Measurements from ENCODE around the gene KCNIP4.

Gene KCNIP4

GRCh38 chr4:21915761-21916160, 32.8 kb downstream of the KCNIP4 start:
- no peak for DNase-seq (ENCODE audit: low read depth, low spot score)
- no peak overlapping the region for H3K4me3 ChIP-seq (ENCODE audit: low read length)
- H3K36me3 ChIP-seq (ENCODE audit: control insufficient read depth, insufficient read depth, low read length) = no peaks in the 10 kb centered on the region
- H3K4me1 ChIP-seq (ENCODE audit: control insufficient read depth, insufficient read depth, low read length) = no peaks in the 10 kb centered on the region
- WGBS (ENCODE audit: insufficient coverage, insufficient read length) = no CpG with 5 or more reads among the region's 3 CpGs
- no peak overlapping the region for H3K27ac ChIP-seq (ENCODE audit: low read length)
- no peaks in the 10 kb centered on the region for H3K9me3 ChIP-seq (ENCODE audit: control insufficient read depth, insufficient read depth, low read length)
- H3K27me3 ChIP-seq (ENCODE audit: control insufficient read depth, insufficient read depth, low read length) = no peaks in the 10 kb centered on the region

- no peak for DNase-seq (ENCODE audit: low read depth, low spot score)
Observed at GRCh38 chr4:21901831-21902230, 46.7 kb downstream of the KCNIP4 start.

DNA sequence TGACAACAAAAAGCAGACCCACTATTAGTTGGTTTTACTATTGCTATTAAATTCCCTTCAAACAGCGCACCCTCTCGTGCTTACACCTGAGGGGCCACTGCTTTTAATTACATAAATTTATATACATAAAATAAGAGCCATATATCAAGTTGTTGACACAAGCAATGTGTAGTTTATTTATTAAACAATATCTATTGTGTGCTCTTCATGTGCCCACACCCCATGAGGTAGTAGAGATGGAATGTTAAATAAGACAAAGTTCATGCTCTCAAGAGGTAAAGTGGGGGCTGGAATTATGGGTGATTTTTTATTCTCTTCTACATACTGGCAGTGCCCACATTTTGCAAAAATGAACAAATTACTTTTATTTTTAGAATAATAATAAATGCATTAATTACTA, 47.3 kb downstream of the KCNIP4 start:
- Histone ChIP-seq H3K9me3 (ENCODE audit: control insufficient read depth, insufficient read depth, low read length) (no peaks in the 10 kb centered on the region), H3K36me3 (ENCODE audit: control insufficient read depth, insufficient read depth, low read length) (no peaks in the 10 kb centered on the region), H3K27me3 (ENCODE audit: control insufficient read depth, insufficient read depth, low read length) (no peaks in the 10 kb centered on the region), H3K27ac (ENCODE audit: low read length) (no peak overlapping the region), H3K4me1 (ENCODE audit: control insufficient read depth, insufficient read depth, low read length) (no peaks in the 10 kb centered on the region), H3K4me3 (ENCODE audit: low read length) (no peak overlapping the region)
- no CpG with 5 or more reads among the region's 2 CpGs for WGBS (ENCODE audit: insufficient coverage, insufficient read length)
- DNase-seq (ENCODE audit: low read depth, low spot score) = no peak

More at GRCh38 chr4:21901831-21902230, 46.7 kb downstream of the KCNIP4 start:
- WGBS (ENCODE audit: insufficient coverage, insufficient read length) = no CpG with 5 or more reads among the region's 1 CpG
- Histone ChIP-seq H3K4me3 (ENCODE audit: low read length) (no peak overlapping the region), H3K27ac (ENCODE audit: low read length) (no peak overlapping the region), H3K36me3 (ENCODE audit: control insufficient read depth, insufficient read depth, low read length) (no peaks in the 10 kb centered on the region), H3K27me3 (ENCODE audit: control insufficient read depth, insufficient read depth, low read length) (no peaks in the 10 kb centered on the region), H3K9me3 (ENCODE audit: control insufficient read depth, insufficient read depth, low read length) (no peaks in the 10 kb centered on the region), H3K4me1 (ENCODE audit: control insufficient read depth, insufficient read depth, low read length) (no peaks in the 10 kb centered on the region)

- no peak overlapping the region for H3K27ac ChIP-seq (ENCODE audit: low read length)
Observed at GRCh38 chr4:21900211-21900610, 48.4 kb downstream of the KCNIP4 start.

GRCh38 chr4:21898101-21898500, 50.5 kb downstream of the KCNIP4 start:
- no peaks in the 10 kb centered on the region for H3K9me3 ChIP-seq (ENCODE audit: control insufficient read depth, insufficient read depth, low read length)
- no peak overlapping the region for H3K27ac ChIP-seq (ENCODE audit: low read length)
- WGBS (ENCODE audit: insufficient coverage, insufficient read length) = no CpG with 5 or more reads among the region's 2 CpGs
- no peak for DNase-seq (ENCODE audit: low read depth, low spot score)
- H3K4me3 ChIP-seq (ENCODE audit: low read length) = no peak overlapping the region
- no peaks in the 10 kb centered on the region for H3K27me3 ChIP-seq (ENCODE audit: control insufficient read depth, insufficient read depth, low read length)
- H3K36me3 ChIP-seq (ENCODE audit: control insufficient read depth, insufficient read depth, low read length) = no peaks in the 10 kb centered on the region
- no peaks in the 10 kb centered on the region for H3K4me1 ChIP-seq (ENCODE audit: control insufficient read depth, insufficient read depth, low read length)

More at GRCh38 chr4:21900211-21900610, 48.4 kb downstream of the KCNIP4 start:
- no CpG with 5 or more reads among the region's 2 CpGs for WGBS (ENCODE audit: insufficient coverage, insufficient read length)
- Histone ChIP-seq H3K4me1 (ENCODE audit: control insufficient read depth, insufficient read depth, low read length) (no peaks in the 10 kb centered on the region), H3K4me3 (ENCODE audit: low read length) (no peak overlapping the region), H3K36me3 (ENCODE audit: control insufficient read depth, insufficient read depth, low read length) (no peaks in the 10 kb centered on the region), H3K9me3 (ENCODE audit: control insufficient read depth, insufficient read depth, low read length) (no peaks in the 10 kb centered on the region), H3K27me3 (ENCODE audit: control insufficient read depth, insufficient read depth, low read length) (no peaks in the 10 kb centered on the region)
- DNase-seq (ENCODE audit: low read depth, low spot score) = no peak

GRCh38 chr4:21896767-21897166, 51.8 kb downstream of the KCNIP4 start:
- H3K9me3 ChIP-seq (ENCODE audit: control insufficient read depth, insufficient read depth, low read length) = no peaks in the 10 kb centered on the region
- no peaks in the 10 kb centered on the region for H3K27me3 ChIP-seq (ENCODE audit: control insufficient read depth, insufficient read depth, low read length)
- H3K27ac ChIP-seq (ENCODE audit: low read length) = no peak overlapping the region
- no CpG with 5 or more reads among the region's 2 CpGs for WGBS (ENCODE audit: insufficient coverage, insufficient read length)
- DNase-seq (ENCODE audit: low read depth, low spot score) = no peak
- no peak overlapping the region for H3K4me3 ChIP-seq (ENCODE audit: low read length)
- no peaks in the 10 kb centered on the region for H3K4me1 ChIP-seq (ENCODE audit: control insufficient read depth, insufficient read depth, low read length)
- no peaks in the 10 kb centered on the region for H3K36me3 ChIP-seq (ENCODE audit: control insufficient read depth, insufficient read depth, low read length)

GRCh38 chr4:21893136-21893535, 55.4 kb downstream of the KCNIP4 start:
- Histone ChIP-seq H3K9me3 (ENCODE audit: control insufficient read depth, insufficient read depth, low read length) (no peaks in the 10 kb centered on the region), H3K27ac (ENCODE audit: low read length) (no peak overlapping the region), H3K4me1 (ENCODE audit: control insufficient read depth, insufficient read depth, low read length) (no peaks in the 10 kb centered on the region), H3K36me3 (ENCODE audit: control insufficient read depth, insufficient read depth, low read length) (no peaks in the 10 kb centered on the region), H3K4me3 (ENCODE audit: low read length) (no peak overlapping the region), H3K27me3 (ENCODE audit: control insufficient read depth, insufficient read depth, low read length) (no peaks in the 10 kb centered on the region)
- no CpG with 5 or more reads among the region's 5 CpGs for WGBS (ENCODE audit: insufficient coverage, insufficient read length)
- no peak for DNase-seq (ENCODE audit: low read depth, low spot score)

GRCh38 chr4:21890231-21890630, 58.3 kb downstream of the KCNIP4 start:
- H3K27ac ChIP-seq (ENCODE audit: low read length) = no peak overlapping the region
- no peak overlapping the region for H3K4me3 ChIP-seq (ENCODE audit: low read length)
- no peak for DNase-seq (ENCODE audit: low read depth, low spot score)

DNA sequence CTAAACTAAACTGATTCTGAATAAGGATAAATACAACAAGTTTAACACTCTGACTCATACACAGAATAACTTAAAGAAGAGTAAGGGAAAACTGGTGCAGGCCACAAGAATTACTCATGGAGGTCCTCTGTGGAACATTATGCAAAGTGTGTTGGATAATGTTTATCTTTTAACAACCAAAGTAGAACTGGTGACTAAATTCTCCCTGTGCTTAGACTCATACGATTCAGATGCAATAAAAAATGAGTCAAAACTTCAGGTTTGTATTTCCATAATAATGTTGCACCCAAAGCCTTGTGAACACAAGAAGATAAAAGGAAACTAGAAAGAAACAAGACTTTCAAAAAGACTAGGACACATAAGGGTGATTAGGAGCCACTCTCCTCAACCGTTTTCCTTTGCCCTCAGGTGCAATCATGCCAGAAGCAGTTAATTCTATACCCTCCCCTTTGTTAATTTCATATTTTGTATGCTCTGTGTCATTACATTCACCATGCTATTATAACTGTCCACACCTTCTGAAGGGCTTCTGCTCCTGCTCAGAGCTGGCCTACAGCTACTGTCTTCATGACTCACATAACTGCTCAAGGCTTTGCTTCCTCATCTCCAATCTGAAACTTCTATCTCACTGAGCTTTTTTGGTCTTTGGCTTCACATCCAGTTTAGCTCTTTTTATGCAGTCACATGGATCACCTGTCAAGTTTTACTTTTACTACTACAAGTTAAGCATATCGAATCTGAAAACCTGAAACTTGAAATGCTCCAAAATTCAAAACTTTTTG, 60.2 kb downstream of the KCNIP4 start:
- Histone ChIP-seq H3K36me3 (ENCODE audit: control insufficient read depth, insufficient read depth, low read length) (no peaks in the 10 kb centered on the region), H3K4me1 (ENCODE audit: control insufficient read depth, insufficient read depth, low read length) (no peaks in the 10 kb centered on the region), H3K4me3 (ENCODE audit: low read length) (no peak overlapping the region), H3K27ac (ENCODE audit: low read length) (no peak overlapping the region), H3K9me3 (ENCODE audit: control insufficient read depth, insufficient read depth, low read length) (no peaks in the 10 kb centered on the region), H3K27me3 (ENCODE audit: control insufficient read depth, insufficient read depth, low read length) (no peaks in the 10 kb centered on the region)
- no CpG with 5 or more reads among the region's 3 CpGs for WGBS (ENCODE audit: insufficient coverage, insufficient read length)
- DNase-seq (ENCODE audit: low read depth, low spot score) = no peak

More at GRCh38 chr4:21890231-21890630, 58.3 kb downstream of the KCNIP4 start:
- Histone ChIP-seq H3K4me1 (ENCODE audit: control insufficient read depth, insufficient read depth, low read length) (no peaks in the 10 kb centered on the region), H3K36me3 (ENCODE audit: control insufficient read depth, insufficient read depth, low read length) (no peaks in the 10 kb centered on the region), H3K27me3 (ENCODE audit: control insufficient read depth, insufficient read depth, low read length) (no peaks in the 10 kb centered on the region), H3K9me3 (ENCODE audit: control insufficient read depth, insufficient read depth, low read length) (no peaks in the 10 kb centered on the region)

- Histone ChIP-seq H3K4me1 (ENCODE audit: control insufficient read depth, insufficient read depth, low read length) (no peaks in the 10 kb centered on the region), H3K27ac (ENCODE audit: low read length) (no peak overlapping the region), H3K4me3 (ENCODE audit: low read length) (no peak overlapping the region), H3K36me3 (ENCODE audit: control insufficient read depth, insufficient read depth, low read length) (no peaks in the 10 kb centered on the region), H3K9me3 (ENCODE audit: control insufficient read depth, insufficient read depth, low read length) (no peaks in the 10 kb centered on the region), H3K27me3 (ENCODE audit: control insufficient read depth, insufficient read depth, low read length) (no peaks in the 10 kb centered on the region)
- no peak for DNase-seq (ENCODE audit: low read depth, low spot score)
- WGBS (ENCODE audit: insufficient coverage, insufficient read length) = no CpG with 5 or more reads among the region's 1 CpG
Observed at GRCh38 chr4:21887481-21887880, 61.1 kb downstream of the KCNIP4 start.

DNA sequence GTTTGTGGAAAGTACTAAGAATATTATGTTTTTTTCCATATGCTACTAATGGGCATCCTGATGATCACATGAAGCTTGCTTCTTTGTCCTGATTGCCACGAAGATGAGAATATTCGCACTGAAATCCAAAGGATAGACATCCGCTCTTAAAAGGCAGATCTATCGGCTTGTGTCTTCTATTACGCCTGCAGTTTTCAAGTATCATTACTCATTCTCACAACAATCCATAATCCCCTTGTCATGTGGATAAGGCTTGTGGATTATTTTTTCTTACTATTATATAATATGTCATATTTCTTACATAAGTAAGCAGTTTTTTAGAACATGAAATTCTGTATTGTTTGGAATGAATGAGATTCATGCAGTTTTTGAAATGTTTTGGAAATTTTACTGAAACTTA, 62.8 kb downstream of the KCNIP4 start:
- H3K27ac ChIP-seq (ENCODE audit: low read length) = no peak overlapping the region
- H3K4me3 ChIP-seq (ENCODE audit: low read length) = no peak overlapping the region
- H3K36me3 ChIP-seq (ENCODE audit: control insufficient read depth, insufficient read depth, low read length) = no peaks in the 10 kb centered on the region
- H3K9me3 ChIP-seq (ENCODE audit: control insufficient read depth, insufficient read depth, low read length) = no peaks in the 10 kb centered on the region
- H3K27me3 ChIP-seq (ENCODE audit: control insufficient read depth, insufficient read depth, low read length) = no peaks in the 10 kb centered on the region
- no peaks in the 10 kb centered on the region for H3K4me1 ChIP-seq (ENCODE audit: control insufficient read depth, insufficient read depth, low read length)
- no peak for DNase-seq (ENCODE audit: low read depth, low spot score)
- no CpG with 5 or more reads among the region's 5 CpGs for WGBS (ENCODE audit: insufficient coverage, insufficient read length)
